GM18909 (cell line): ENCODE data around the gene SFXN5.
"Not testable (repeated sequence)": the region's sequence is repeated elsewhere in the genome, so short reads cannot be mapped to it uniquely, and the experiment has no call there.

Experiments
- ATAC-seq: cut with Tn5 transposase; IDR thresholded peaks from one replicate; pipeline ENCODE4 v1.9.1; 2021; ENCODE audit warnings: mild to moderate bottlenecking; ENCODE audit not compliant: unreplicated experiment, poor library complexity

The SFXN5 gene

GRCh38 chr2:73080321-73081131 lies 9.0 kb upstream of the SFXN5 start:
- no peak for ATAC-seq

- ATAC-seq, result no peak
These were observed 8.1 kb upstream of the SFXN5 start for GRCh38 chr2:73079636-73080035.

GRCh38 chr2:73078457-73079411 lies 7.2 kb upstream of the SFXN5 start:
- no peak for ATAC-seq

- ATAC-seq, result no peak
These were observed 5.9 kb upstream of the SFXN5 start for GRCh38 chr2:73077424-73077795.

GRCh38 chr2:73076701-73077423 lies 5.3 kb upstream of the SFXN5 start:
- ATAC-seq, result no peak

- ATAC-seq, result no peak
These were observed 4.2 kb upstream of the SFXN5 start for GRCh38 chr2:73075477-73076373.

- ATAC-seq, result no peak
These were observed 2.9 kb upstream of the SFXN5 start for GRCh38 chr2:73074110-73075069.

GRCh38 chr2:73072416-73072815 lies 904 bp upstream of the SFXN5 start:
- ATAC-seq, result no peak

- ATAC-seq, result peak; percentile 6
These were observed 550 bp upstream of the SFXN5 start for GRCh38 chr2:73072129-73072395.

GRCh38 chr2:73070643-73071359 lies 711 bp downstream of the SFXN5 start:
- ATAC-seq, result peak; percentile 30

- ATAC-seq, result no peak
These were observed 1.5 kb downstream of the SFXN5 start for GRCh38 chr2:73069855-73070642.

- no peak for ATAC-seq
These were observed 2.3 kb downstream of the SFXN5 start for GRCh38 chr2:73069041-73069854.

- no peak for ATAC-seq
These were observed 3.4 kb downstream of the SFXN5 start for GRCh38 chr2:73068147-73068546.

- ATAC-seq, result no peak
These were observed 4.5 kb downstream of the SFXN5 start for GRCh38 chr2:73067043-73067442.

GRCh38 chr2:73065070-73065469 lies 6.4 kb downstream of the SFXN5 start:
- not testable (repeated sequence) for ATAC-seq
